22Rv1 (cell line): Measurements from ENCODE around the gene NRXN3.

Experiments used
- CTCF ChIP-seq: fragments of 450-650 bp; IDR thresholded peaks from 2 replicates; pipeline ENCODE4 v1.5.1; 2017; ENCODE audit warnings: mild to moderate bottlenecking
- ZFX ChIP-seq: fragments of 450-650 bp; IDR thresholded peaks from 2 replicates; pipeline ENCODE4 v1.6.1; 2017; ENCODE audit warnings: antibody characterized with exemption, borderline replicate concordance

GRCh38 chr14:78424311-78424710, 254.1 kb downstream of the NRXN3 start:
- TF ChIP-seq CTCF (no peak), ZFX (no peak)
